ENCODE measurements around the gene CBX6.
A peak's percentile ranks its signal among the peaks of the same experiment; 100 is the strongest.

CBX6 gene

GRCh38 chr22:38867471-38868285 is 4.3 kb downstream of the CBX6 start:
- DNase-seq (ENCODE audit: low spot score) (no peak), ATAC-seq (ENCODE audit: low read depth) (no peak)
- no peaks in the 10 kb centered on the region for H3K9me3 ChIP-seq (ENCODE audit: severe bottlenecking)
- peaks cover 4% of the 10 kb centered on the region for H3K27me3 ChIP-seq (ENCODE audit: insufficient read depth, poor library complexity, severe bottlenecking)
- TF ChIP-seq CTCF (IDR thresholded peaks at IDR 0.05; ENCODE audit: poor library complexity, severe bottlenecking) = no peak
- H3K27ac ChIP-seq (ENCODE audit: poor library complexity, severe bottlenecking) = no peak overlapping the region
- H3K4me1 ChIP-seq (ENCODE audit: insufficient read depth, poor library complexity, severe bottlenecking) = peaks cover 4% of the 10 kb centered on the region
- H3K36me3 ChIP-seq (ENCODE audit: low read depth) = peaks cover 26% of the 10 kb centered on the region
- H3K4me3 ChIP-seq (ENCODE audit: severe bottlenecking) = no peak overlapping the region

DNA sequence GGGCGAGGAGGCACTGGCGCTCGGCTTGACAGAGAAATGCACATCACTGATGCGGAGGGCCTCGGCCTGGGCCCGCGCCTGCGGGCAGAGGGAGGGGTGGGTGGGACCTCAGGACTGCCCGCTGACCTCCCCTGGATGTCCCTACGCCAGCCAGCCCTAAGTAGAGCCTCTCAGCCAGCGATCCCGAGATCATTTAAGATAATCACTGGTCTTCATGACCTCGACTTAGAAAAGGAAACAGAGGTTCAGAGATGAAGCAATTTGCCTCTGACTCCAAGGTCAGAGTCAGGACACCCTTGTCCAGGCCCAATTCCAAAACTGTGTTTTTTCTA is 4.9 kb downstream of the CBX6 start:
- Histone ChIP-seq H3K36me3 (ENCODE audit: low read depth) (peaks cover 26% of the 10 kb centered on the region), H3K4me1 (ENCODE audit: insufficient read depth, poor library complexity, severe bottlenecking) (peaks cover 4% of the 10 kb centered on the region), H3K9me3 (ENCODE audit: severe bottlenecking) (no peaks in the 10 kb centered on the region), H3K4me3 (ENCODE audit: severe bottlenecking) (no peak overlapping the region), H3K27ac (ENCODE audit: poor library complexity, severe bottlenecking) (no peak overlapping the region), H3K27me3 (ENCODE audit: insufficient read depth, poor library complexity, severe bottlenecking) (no peaks in the 10 kb centered on the region)
- no peak for ATAC-seq (ENCODE audit: low read depth)
- no peak for TF ChIP-seq CTCF (IDR thresholded peaks at IDR 0.05; ENCODE audit: poor library complexity, severe bottlenecking)
- DNase-seq (ENCODE audit: low spot score) = no peak

- no peaks in the 10 kb centered on the region for H3K9me3 ChIP-seq (ENCODE audit: severe bottlenecking)
- ATAC-seq (ENCODE audit: low read depth) (no peak), DNase-seq (ENCODE audit: low spot score) (peak; percentile 60)
- no peak overlapping the region for H3K4me3 ChIP-seq (ENCODE audit: severe bottlenecking)
- H3K4me1 ChIP-seq (ENCODE audit: insufficient read depth, poor library complexity, severe bottlenecking) = peaks cover 4% of the 10 kb centered on the region
- peaks cover 26% of the 10 kb centered on the region for H3K36me3 ChIP-seq (ENCODE audit: low read depth)
- no peak for TF ChIP-seq CTCF (IDR thresholded peaks at IDR 0.05; ENCODE audit: poor library complexity, severe bottlenecking)
- no peaks in the 10 kb centered on the region for H3K27me3 ChIP-seq (ENCODE audit: insufficient read depth, poor library complexity, severe bottlenecking)
- no peak overlapping the region for H3K27ac ChIP-seq (ENCODE audit: poor library complexity, severe bottlenecking)
These were observed 5.5 kb downstream of the CBX6 start for GRCh38 chr22:38866399-38867123.

DNA sequence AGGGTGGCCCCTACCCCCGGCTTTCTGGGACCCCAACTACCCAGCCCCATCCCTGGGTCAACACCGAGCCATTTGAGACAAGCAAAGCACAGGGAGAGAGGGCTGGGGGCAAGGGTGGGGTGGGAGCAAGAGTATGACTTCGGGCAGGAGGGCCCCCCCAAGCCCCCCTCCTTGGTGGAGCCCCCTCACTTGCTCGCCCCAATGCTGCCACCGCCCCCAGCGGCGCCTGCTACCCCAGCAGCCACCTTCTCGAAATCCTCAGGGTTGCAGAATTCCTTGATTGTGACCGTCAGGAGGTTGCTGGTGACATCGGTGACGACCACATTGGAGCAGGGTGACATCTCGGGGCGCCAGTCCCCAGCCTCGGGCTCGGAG is 6.0 kb downstream of the CBX6 start:
- H3K4me1 ChIP-seq (ENCODE audit: insufficient read depth, poor library complexity, severe bottlenecking) = peaks cover 4% of the 10 kb centered on the region
- H3K27me3 ChIP-seq (ENCODE audit: insufficient read depth, poor library complexity, severe bottlenecking) = no peaks in the 10 kb centered on the region
- no peak overlapping the region for H3K27ac ChIP-seq (ENCODE audit: poor library complexity, severe bottlenecking)
- no peaks in the 10 kb centered on the region for H3K9me3 ChIP-seq (ENCODE audit: severe bottlenecking)
- DNase-seq (ENCODE audit: low spot score) (no peak), ATAC-seq (ENCODE audit: low read depth) (no peak)
- H3K4me3 ChIP-seq (ENCODE audit: severe bottlenecking) = no peak overlapping the region
- TF ChIP-seq CTCF (IDR thresholded peaks at IDR 0.05; ENCODE audit: poor library complexity, severe bottlenecking) = no peak
- peaks cover 26% of the 10 kb centered on the region for H3K36me3 ChIP-seq (ENCODE audit: low read depth)
